H1 (cell line): ENCODE measurements around the gene MNX1. TPM values are rescaled to one million over a fixed set of nuclear protein-coding genes. Genes with fewer than 3 reads are reported as not detected.

ENCODE experiments used
- CHD7 ChIP-seq: fragments of 300-600 bp; sonication (generic); IDR thresholded peaks from 2 replicates; pipeline ENCODE4 v1.7.1; 2012; ENCODE audit warnings: low read length, moderate library complexity, mild to moderate bottlenecking, inconsistent platforms; ENCODE audit not compliant: insufficient replicate concordance
- EZH2 ChIP-seq: fragments of 200-600 bp; sonication (generic); IDR thresholded peaks from 2 replicates; pipeline ENCODE4 v1.7.1; 2012; ENCODE audit warnings: low read depth, mild to moderate bottlenecking, moderate library complexity, low read length, inconsistent platforms; ENCODE audit not compliant: severe bottlenecking
- FOSL1 ChIP-seq: IDR thresholded peaks from 2 replicates; pipeline ENCODE4 v1.6.1; 2011; ENCODE audit warnings: mild to moderate bottlenecking, low read depth, low read length, moderate library complexity; ENCODE audit not compliant: insufficient read depth
- KDM5A ChIP-seq: fragments of 200-600 bp; IDR thresholded peaks from 2 replicates; pipeline ENCODE4 v1.7.1; 2012; ENCODE audit warnings: mild to moderate bottlenecking, low read length, inconsistent platforms, mixed read lengths
- PHF8 ChIP-seq: fragments of 200-600 bp; sonication (generic); conservative IDR thresholded peaks from 2 replicates; pipeline ENCODE4 v1.7.1; 2012; ENCODE audit warnings: low read depth, mild to moderate bottlenecking, inconsistent platforms, low read length, moderate library complexity
- SAP30 ChIP-seq: fragments of 300-600 bp; sonication (generic); IDR thresholded peaks from 2 replicates; pipeline ENCODE4 v1.7.1; 2012; ENCODE audit warnings: low read length, moderate library complexity, mild to moderate bottlenecking, inconsistent platforms; ENCODE audit not compliant: insufficient read depth, insufficient replicate concordance
- TCF12 ChIP-seq: IDR thresholded peaks from 2 replicates; pipeline ENCODE4 v1.6.1; 2011; ENCODE audit warnings: low read depth, mild to moderate bottlenecking, low read length
- polyA plus RNA-seq, 7 experiments: library from polyadenylated mRNA; depleted of rRNA in 3 of 7; stranded (reverse) in 5 of 7; unstranded in 2 of 7; fragments of >200 nt in 5 of 7; fragments of 200-250 nt in 2 of 7; gene quantifications; 1 replicate in 5 of 7; 2 replicates in 1 of 7; 4 replicates in 1 of 7; pipeline versions ENCODE4 v1.2.1 to v1.2.3, GENCODE V29; 2011 to 2013; ENCODE audit warnings: missing spikeins in 2 of 7, mixed read lengths in 2 of 7
- total RNA-seq: library from RNA; stranded (reverse); fragmentation: NEBNext Ultra II Directional; extraction: Animal tissue kit (Norgen Biotek cat#: 25700); gene quantifications from 2 replicates; pipeline ENCODE4 v1.2.1, GENCODE V29; 2021
- TF ChIP-seq, protein P1 (sequence below): IDR thresholded peaks from 2 replicates; pipeline ENCODE4 v1.6.1; 2012; ENCODE audit warnings: inconsistent platforms

MNX1 gene
- total and polyA plus RNA-seq, 2 of the 8 experiments (the other 6 are each of a cell fraction or from before 2014, with no cell fraction given), result 0.39 TPM; not detected in 1

- TF ChIP-seq CHD7 (no peak), FOSL1 (no peak), EZH2 (no peak), SAP30 (no peak), TCF12 (no peak), KDM5A (no peak), PHF8 (no peak)
- TF ChIP-seq, protein P1, sequence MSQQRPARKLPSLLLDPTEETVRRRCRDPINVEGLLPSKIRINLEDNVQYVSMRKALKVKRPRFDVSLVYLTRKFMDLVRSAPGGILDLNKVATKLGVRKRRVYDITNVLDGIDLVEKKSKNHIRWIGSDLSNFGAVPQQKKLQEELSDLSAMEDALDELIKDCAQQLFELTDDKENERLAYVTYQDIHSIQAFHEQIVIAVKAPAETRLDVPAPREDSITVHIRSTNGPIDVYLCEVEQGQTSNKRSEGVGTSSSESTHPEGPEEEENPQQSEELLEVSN, result no peak
Measured at GRCh38 chr7:156984174-156984891, 26.1 kb downstream of the MNX1 start (continued).
